HTR-8/SVneo (cell line): Measurements from ENCODE around the gene CRAT.
"Not testable (repeated sequence)": the region's sequence is repeated elsewhere in the genome, so short reads cannot be mapped to it uniquely, and the experiment has no call there.

Experiments used
- DNase-seq: peaks from one replicate; pipeline ENCODE4 v3.0.0; 2011; ENCODE audit warnings: low spot score, mixed read lengths; ENCODE audit not compliant: insufficient read length
- FAIRE-seq: peaks from 2 replicates; lab custom pipeline; 2011; peaks lifted over from hg19 to GRCh38; lab: Jason Lieb, UNC

Gene CRAT

DNA sequence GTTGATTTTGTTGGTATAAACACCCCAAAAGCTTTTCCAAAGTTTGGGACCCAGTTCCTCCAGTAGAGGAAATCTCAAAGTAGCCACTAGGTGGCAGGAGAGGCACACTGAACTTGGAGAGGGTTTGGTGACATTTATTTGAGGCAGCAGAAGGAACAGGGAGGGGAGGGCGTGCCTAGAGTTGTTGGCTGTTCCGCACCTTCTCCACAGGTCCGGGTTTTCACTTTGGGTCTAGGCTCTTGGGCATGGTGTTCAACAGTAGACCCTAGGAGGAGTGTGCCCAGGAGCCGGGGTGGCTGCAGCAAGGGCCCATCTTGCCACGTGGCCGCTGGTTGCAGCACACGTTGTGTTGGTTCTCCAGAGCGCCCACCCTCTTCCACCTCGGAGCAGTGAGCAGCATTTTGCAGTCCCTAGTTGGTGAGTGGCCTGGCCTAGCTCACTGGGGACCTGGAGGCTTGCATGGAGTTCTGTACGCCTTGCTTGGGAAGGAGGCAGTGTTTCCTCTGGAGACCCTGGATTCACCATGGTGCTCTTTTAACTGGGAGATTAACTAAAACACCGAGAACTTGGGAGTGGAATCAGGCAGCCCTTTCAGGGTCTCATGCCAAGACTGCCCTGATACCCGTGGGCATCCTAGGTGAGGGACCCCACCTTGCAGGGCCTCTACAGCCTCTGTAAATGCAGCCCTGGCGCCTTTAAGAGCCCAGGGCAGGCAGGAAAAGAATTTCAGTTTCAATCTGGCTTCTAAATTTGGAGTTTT is 28.8 kb upstream of the CRAT start:
- DNase-seq (peak; percentile 74), FAIRE-seq (peak; percentile 55)

DNA sequence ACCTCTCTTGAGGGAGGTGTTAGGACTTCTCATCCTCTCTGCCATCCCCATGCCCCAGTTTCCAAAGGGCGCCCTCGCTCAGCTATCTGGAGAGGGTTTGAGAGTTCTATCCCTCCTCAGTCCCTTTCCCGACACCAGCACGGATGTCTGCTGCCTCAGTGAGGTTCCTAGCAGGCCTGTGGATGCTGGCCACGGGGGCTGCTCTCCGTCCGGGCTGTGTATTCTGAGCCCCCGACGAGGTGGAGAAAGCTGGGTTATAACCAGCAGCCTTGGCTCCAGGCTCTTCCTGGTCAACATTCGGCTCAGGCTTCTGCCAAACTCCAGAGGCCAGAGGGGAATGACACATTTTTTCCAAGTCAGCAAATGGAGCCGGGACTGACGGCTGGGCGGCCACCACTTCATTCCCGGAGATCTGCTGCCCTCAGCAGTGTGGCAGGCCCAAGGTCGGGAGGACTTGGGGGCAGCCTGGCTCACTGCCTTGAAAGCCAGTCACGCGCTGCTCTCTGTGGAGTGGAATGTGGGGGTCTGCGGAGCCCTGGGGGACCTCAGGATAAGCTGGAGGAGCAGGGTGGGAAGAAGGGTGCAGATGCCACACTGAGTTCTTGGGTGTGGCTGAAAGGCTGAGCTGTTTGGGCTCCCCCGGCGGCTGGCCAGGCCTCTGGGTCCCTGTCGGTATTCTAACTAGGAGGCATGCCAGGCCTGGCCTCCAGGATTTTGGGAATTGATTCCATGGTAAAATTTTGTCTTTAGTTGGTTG is 28.1 kb upstream of the CRAT start:
- DNase-seq (no peak), FAIRE-seq (no peak)

GRCh38 chr9:129138144-129138462 is 27.5 kb upstream of the CRAT start:
- no peak for FAIRE-seq
- DNase-seq = no peak

- FAIRE-seq (no peak), DNase-seq (no peak)
Measured at GRCh38 chr9:129137292-129138143, 26.9 kb upstream of the CRAT start.

- DNase-seq (no peak), FAIRE-seq (no peak)
Measured at GRCh38 chr9:129136446-129137035, 25.9 kb upstream of the CRAT start.

GRCh38 chr9:129135476-129135875 is 24.9 kb upstream of the CRAT start:
- DNase-seq = no peak
- FAIRE-seq = no peak

- no peak for DNase-seq
- no peak for FAIRE-seq
Measured at GRCh38 chr9:129133082-129133481, 22.5 kb upstream of the CRAT start.

DNA sequence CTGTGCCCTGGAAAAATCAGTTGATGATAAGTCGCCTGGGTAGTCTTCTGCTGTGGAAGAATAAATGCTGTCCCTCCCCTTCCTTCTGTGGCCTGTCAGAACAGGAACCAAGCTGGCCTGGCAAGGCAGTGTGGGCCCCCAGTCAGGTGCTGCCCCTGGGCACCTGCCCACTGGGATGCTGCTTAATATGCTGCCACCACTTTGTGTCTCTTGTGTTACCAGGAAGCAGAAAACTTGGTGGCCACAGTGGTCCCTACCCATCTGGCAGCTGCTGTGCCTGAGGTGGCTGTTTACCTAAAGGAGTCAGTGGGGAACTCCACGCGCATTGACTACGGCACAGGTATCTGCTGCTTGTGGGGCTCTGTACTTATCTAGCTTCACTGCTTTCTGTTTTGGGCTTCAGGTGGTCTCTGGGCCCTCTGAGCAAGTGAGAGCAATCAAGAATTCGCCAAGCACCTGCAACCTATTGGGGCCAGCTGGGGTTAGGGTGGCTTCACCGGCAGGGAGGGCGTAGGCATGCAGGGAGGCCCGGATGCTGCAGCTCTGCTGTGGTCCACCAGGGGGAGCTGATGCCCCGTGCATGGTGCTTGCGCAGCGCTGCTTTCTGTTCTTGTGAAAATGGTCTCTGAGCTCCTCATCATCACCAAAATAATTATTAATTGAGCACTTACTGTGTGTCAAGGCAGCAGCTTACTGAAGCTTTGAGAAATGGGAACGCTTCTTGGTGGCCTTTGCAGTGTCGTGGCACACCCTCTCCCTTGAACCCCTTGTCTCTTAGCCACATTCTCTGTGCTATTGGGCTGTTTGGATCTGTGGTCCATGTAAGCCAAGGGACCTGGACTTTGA is 20.9 kb upstream of the CRAT start:
- no peak for FAIRE-seq
- DNase-seq = peak; percentile 76

DNA sequence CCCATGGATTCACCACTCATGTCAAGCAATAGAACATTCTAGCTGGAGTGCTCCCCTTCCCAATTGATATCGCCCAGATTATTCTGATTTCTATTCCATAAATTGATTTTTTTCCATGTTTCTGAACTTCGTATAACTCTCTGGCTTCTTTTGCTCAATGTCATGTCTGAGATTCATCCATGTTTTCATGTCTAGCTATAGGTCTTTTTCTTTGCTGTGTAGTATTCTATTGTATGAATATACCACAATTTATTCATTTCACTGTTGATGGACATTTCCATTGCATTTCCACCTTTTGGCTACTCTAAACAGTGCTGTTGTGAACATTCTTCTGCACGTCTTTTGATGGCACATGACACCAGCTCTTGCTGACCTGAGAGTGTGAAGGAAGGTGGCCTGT is 20.2 kb upstream of the CRAT start:
- DNase-seq (no peak), FAIRE-seq (no peak)

- FAIRE-seq, DNase-seq: not testable (repeated sequence)
Measured at GRCh38 chr9:129130271-129130670, 19.7 kb upstream of the CRAT start.

DNA sequence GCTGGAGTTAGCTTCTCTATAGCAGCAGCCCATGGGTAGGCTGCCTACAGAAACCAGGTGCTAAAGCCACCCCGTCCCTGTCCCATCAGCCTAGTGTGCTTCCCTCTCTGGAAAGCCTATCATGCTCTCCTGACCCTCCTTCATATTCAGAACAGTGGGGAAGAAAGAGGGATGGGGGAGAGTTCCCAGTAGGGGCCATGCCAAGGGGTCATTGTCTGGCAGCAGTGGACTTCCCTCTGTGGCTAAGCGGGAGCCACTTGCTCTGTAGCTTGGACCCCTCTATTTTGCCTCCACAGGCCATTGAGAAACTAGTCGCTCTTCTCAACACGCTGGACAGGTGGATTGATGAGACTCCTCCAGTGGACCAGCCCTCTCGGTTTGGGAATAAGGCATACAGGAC is 18.1 kb upstream of the CRAT start:
- no peak for FAIRE-seq
- no peak for DNase-seq

- DNase-seq = no peak
- no peak for FAIRE-seq
Measured at GRCh38 chr9:129126749-129127618, 16.4 kb upstream of the CRAT start.

DNA sequence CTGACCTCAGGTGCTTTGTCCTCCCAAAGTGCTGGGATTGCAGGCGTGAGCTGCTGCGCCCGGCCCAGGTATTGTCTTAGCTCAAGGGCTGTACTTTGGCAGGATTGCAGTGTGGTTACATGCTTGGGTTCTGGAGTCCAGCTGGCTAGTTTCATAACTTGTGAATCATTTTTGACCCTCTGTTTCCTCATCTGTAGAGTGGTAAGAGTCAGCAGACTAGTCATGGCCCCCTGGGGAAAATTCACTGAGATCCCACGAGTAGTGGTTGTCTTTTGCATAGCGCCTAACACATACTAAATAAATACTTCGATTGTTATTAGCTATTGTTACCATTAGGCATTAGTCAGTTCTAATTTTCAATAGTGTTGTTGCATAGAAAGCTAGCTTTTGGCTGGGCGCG is 14.9 kb upstream of the CRAT start:
- FAIRE-seq = no peak
- DNase-seq = no peak

- DNase-seq = no peak
- no peak for FAIRE-seq
Measured at GRCh38 chr9:129124506-129125069, 14.0 kb upstream of the CRAT start.

DNA sequence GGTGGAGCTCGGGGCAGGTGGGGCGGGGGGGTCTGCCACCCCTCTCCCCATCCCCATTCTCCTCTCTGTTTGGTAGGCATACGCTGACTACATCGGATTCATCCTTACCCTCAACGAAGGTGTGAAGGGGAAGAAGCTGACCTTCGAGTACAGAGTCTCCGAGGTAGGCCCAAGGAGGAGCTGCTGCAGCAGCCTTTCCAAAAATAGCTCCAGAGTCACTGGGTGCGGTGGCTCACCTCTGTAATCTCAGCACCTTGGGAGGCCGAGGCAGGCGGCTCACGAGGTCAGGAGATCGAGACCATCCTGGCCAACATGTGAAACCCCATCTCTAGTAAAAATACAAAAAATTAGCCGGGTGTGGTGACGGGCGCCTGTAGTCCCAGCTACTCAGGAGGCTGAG is 12.4 kb upstream of the CRAT start:
- FAIRE-seq, DNase-seq: not testable (repeated sequence)

DNA sequence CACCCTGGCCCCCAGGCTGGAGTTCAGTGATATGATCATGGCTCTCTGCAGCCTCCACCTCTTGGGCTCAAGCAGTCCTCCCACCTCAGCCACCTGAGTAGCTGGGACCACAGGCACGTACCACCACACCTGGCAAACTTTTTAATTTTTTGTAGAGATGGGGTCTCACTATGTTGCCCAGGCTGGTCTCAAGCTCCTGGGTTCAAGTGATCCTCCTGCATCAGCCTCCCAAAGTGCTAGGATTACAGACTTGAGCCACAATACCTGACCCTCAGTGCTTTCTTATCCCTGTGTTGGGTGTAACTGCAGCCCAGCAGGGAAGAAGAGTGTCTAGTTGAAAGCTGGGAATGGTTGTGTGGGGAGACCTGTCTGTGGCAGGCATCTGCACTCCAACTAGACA is 11.5 kb upstream of the CRAT start:
- FAIRE-seq = no peak

DNA sequence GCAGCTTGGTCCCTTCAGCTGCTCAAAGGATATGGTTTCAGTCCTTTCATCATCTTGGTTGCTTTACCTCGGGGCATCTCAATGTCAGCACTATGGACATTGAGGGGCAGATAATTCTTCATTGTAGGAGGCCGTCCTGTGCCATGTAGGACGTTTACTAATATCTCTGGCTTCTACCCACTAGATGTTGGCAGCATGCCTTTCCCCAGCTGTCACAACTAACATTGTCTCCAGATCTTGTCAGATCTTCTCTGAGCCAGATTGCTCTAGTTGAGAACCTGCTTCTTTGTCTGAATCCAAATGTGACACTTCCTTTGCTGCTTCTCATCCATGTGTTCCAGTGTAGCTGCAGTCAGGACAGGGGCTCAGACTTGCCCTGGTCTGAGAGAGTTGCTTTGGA is 10.9 kb upstream of the CRAT start:
- FAIRE-seq (no peak), DNase-seq (no peak)

More for the DNA sequence above, 11.5 kb upstream of the CRAT start:
- no peak for DNase-seq

DNA sequence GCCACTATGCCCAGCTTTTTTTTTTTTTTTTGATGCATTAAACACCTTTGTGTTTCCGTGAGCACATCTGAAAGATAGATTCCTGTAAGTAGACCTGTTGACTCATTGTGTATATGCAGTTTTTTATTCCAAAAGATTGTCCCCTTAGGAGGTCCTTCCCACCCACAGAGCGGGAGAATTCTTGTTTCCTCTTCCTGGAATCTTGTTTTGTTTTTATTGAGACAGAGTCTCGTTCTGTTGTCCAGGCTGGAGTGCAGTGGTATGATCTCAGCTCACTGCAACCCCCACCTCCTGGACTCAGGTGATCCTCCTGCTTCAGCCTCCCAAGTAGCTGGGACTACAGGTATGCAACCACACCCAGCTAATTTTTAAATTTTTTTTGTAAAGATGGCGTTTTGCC is 8.2 kb upstream of the CRAT start:
- DNase-seq (no peak), FAIRE-seq (no peak)
